Activated CD4-positive, alpha-beta T cell treated with anti-CD3 and anti-CD28 coated beads, Interleukin-2, amount 10 ng/mL, durations not matched to agents 24 days and 14 days (primary cell): Measurements from ENCODE around the gene GABPB1. TPM values are rescaled to one million over a fixed set of nuclear protein-coding genes. Genes with fewer than 3 reads are reported as not detected.
A peak's percentile ranks its signal among the peaks of the same experiment; 100 is the strongest.
"Not testable (repeated sequence)": the region's sequence is repeated elsewhere in the genome, so short reads cannot be mapped to it uniquely, and the experiment has no call there.

Experiments
- DNase-seq: peaks from one replicate; pipeline ENCODE4 v3.0.0; 2022
- H3K27ac Mint-ChIP-seq: one replicate; pipeline ENCODE4 v1.8.0; 2022; ENCODE audit warnings: mild to moderate bottlenecking, mixed read lengths
- H3K27me3 Mint-ChIP-seq: one replicate; pipeline ENCODE4 v1.8.0; 2022; ENCODE audit warnings: mixed read lengths
- H3K36me3 Mint-ChIP-seq: one replicate; pipeline ENCODE4 v1.8.0; 2022; ENCODE audit warnings: low read depth, mild to moderate bottlenecking, mixed read lengths
- H3K4me1 Mint-ChIP-seq: one replicate; pipeline ENCODE4 v1.8.0; 2021; ENCODE audit warnings: mixed read lengths
- H3K4me3 Mint-ChIP-seq: one replicate; pipeline ENCODE4 v1.8.0; 2022; ENCODE audit warnings: mild to moderate bottlenecking, moderate library complexity, mixed read lengths
- H3K9me3 Mint-ChIP-seq: one replicate; pipeline ENCODE4 v1.8.0; 2021; ENCODE audit warnings: mixed read lengths
- intact Hi-C: fragments of 100-400 bp; cut with micrococcal nuclease; formaldehyde crosslinking; loops from one replicate; pipeline ENCODE4 v1.15.1; 2023
- total RNA-seq: library from RNA; stranded (reverse); gene quantifications from 2 replicates; pipeline ENCODE4 v1.2.3, GENCODE V29; 2022

GABPB1 gene
- total RNA-seq = 78.3 and 79.5 TPM in 2 replicates

GRCh38 chr15:50354838-50355618 is at the start of gene GABPB1:
Gene GABPB1, minus strand, starts transcription at chr15:50355198. Its CDS starts 45,400 bp downstream, at chr15:50309798.
- H3K27ac Mint-ChIP-seq = peak within 1 kb of the TSS; percentile 100
- intact Hi-C loops = loop anchor here (1.0 to 10.0 kb wide), 12 partner anchors 24 to 1476 kb away; partner anchors contain the start of genes COPS2, DTWD1, EID1 and FAM227B
- peaks cover 2% of the 10 kb centered on the region for H3K27me3 Mint-ChIP-seq
- H3K4me3 Mint-ChIP-seq = peak within 1 kb of the TSS; percentile 92
- peak; percentile 97 for DNase-seq
- H3K4me1 Mint-ChIP-seq = peaks cover 42% of the 10 kb centered on the region
- no peaks in the 10 kb centered on the region for H3K9me3 Mint-ChIP-seq
- peaks cover 60% of the 10 kb centered on the region for H3K36me3 Mint-ChIP-seq

DNA sequence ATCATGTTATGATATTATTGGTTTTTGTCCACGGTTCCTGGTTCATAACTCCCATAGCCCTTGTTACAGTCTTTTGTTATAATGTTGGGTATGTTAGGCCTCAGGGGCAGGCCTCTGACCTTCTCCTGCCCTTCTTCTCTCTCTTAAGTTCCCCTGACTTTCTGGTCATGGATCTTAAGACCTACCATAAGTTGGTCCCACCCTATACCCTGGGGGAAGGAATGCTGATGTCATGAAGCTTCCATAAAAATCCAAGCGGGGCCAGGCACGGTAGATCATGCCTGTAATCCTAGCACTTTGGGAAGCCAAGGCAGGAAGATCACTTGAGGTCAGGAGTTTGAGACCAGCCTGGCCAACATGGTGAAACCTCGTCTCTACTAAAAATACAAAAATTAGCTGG is 36.6 kb upstream of the GABPB1 start:
- H3K27me3 Mint-ChIP-seq, H3K4me1 Mint-ChIP-seq, H3K36me3 Mint-ChIP-seq, H3K27ac Mint-ChIP-seq, intact Hi-C loops, H3K9me3 Mint-ChIP-seq, DNase-seq, H3K4me3 Mint-ChIP-seq: not testable (repeated sequence)

DNA sequence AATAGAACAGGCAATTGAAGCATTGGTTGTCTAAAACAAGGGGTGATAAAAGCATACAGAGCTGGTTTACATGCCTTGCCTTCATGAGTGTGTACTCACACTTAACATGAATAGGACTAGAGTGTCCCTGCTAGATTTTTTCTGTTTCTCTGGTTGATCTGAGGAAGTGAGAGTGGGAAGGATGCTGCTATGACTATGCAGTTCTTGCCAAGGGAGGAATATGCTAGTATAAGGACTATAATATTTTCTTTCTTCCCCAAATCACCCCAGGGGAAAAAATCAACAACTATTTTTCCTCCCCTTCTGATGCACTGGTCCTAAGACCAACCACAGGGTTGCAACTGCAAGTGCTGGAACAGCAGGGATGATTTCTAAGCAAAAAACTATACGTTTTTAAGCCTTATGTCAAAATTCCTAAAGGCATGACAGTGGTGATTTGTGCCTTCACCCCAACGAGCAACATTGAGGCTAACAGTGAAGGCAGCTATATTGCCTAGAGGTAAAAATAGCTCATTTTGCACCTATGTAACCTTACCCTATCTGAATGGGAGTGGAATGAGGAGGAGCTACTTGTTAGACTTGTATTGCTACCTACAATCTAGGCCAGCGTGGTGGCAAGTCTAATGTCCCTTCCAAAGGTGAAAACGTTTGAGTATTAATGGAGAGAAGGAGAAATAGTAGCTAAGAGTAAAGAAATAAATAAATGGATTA is 35.7 kb upstream of the GABPB1 start:
- intact Hi-C loops = no loop called here
- no peaks in the 10 kb centered on the region for H3K9me3 Mint-ChIP-seq
- no peaks in the 10 kb centered on the region for H3K27me3 Mint-ChIP-seq
- H3K27ac Mint-ChIP-seq = no peak overlapping the region
- H3K36me3 Mint-ChIP-seq = no peaks in the 10 kb centered on the region
- H3K4me3 Mint-ChIP-seq = no peak overlapping the region
- peaks cover 7% of the 10 kb centered on the region for H3K4me1 Mint-ChIP-seq
- DNase-seq = no peak

DNA sequence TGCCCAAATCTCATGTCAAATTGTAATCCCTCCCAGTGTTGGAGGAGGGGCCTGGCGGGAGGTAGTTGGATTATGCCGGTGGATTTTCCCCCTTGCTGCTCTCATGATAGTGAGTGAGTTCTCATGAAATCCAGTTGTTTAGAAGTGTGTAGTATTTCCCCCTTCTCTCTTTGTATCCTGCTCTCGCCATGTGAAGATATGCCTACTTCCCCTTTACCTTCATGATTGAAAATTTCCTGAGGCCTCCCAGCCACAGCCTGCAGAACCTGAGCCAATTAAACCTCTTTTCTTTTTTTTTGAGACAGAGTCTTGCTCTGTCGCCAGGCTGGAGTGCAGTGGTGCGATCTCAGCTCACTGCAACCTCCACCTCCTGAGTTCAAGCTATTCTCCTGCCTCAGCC is 27.4 kb upstream of the GABPB1 start:
- intact Hi-C loops, H3K27me3 Mint-ChIP-seq, H3K9me3 Mint-ChIP-seq, H3K4me3 Mint-ChIP-seq, H3K36me3 Mint-ChIP-seq, DNase-seq, H3K27ac Mint-ChIP-seq: not testable (repeated sequence)
- peaks cover 13% of the 10 kb centered on the region for H3K4me1 Mint-ChIP-seq

- Mint-ChIP-seq H3K36me3 (no peaks in the 10 kb centered on the region), H3K9me3 (no peaks in the 10 kb centered on the region), H3K27ac (no peak overlapping the region), H3K4me3 (no peak overlapping the region), H3K4me1 (peaks cover 13% of the 10 kb centered on the region), H3K27me3 (no peaks in the 10 kb centered on the region)
- DNase-seq = no peak
- intact Hi-C loops = no loop called here
Observed at GRCh38 chr15:50381438-50381837, 26.4 kb upstream of the GABPB1 start.

DNA sequence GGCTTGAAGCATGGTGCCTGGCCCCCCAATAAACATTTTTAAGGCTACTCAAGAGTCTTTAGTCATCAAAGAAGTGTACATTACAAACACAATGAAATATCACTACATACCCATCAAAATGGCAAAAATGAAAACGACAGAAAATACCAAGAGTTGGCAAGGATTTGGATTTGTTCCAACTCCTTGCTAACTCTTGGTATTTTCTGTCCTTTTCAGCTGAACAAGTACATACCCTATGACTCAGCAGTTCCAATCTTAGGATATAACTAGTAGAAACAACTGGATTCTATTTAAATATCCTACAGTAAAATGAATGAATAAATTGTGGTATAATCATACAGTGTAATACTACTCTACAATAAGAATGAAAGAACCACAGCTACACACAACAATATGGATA is 25.1 kb upstream of the GABPB1 start:
- no peak overlapping the region for H3K27ac Mint-ChIP-seq
- no peaks in the 10 kb centered on the region for H3K9me3 Mint-ChIP-seq
- H3K4me1 Mint-ChIP-seq = peaks cover 13% of the 10 kb centered on the region
- H3K36me3 Mint-ChIP-seq = no peaks in the 10 kb centered on the region
- DNase-seq = no peak
- intact Hi-C loops = no loop called here
- H3K27me3 Mint-ChIP-seq = no peaks in the 10 kb centered on the region
- no peak overlapping the region for H3K4me3 Mint-ChIP-seq

- H3K9me3 Mint-ChIP-seq, H3K36me3 Mint-ChIP-seq, H3K27me3 Mint-ChIP-seq, intact Hi-C loops, H3K4me3 Mint-ChIP-seq, H3K27ac Mint-ChIP-seq, DNase-seq: not testable (repeated sequence)
- peaks cover 13% of the 10 kb centered on the region for H3K4me1 Mint-ChIP-seq
Observed at GRCh38 chr15:50379413-50379812, 24.4 kb upstream of the GABPB1 start.

- no peak overlapping the region for H3K4me3 Mint-ChIP-seq
Observed at GRCh38 chr15:50378776-50379175, 23.8 kb upstream of the GABPB1 start.

GRCh38 chr15:50377867-50378751 is 23.1 kb upstream of the GABPB1 start:
- intact Hi-C loops = loop anchor here (1.0 kb wide), 5 partner anchors 22 to 529 kb away; partner anchors contain the start of gene USP8
- no peaks in the 10 kb centered on the region for H3K9me3 Mint-ChIP-seq
- H3K27ac Mint-ChIP-seq = peak overlapping the region; percentile 88
- no peak for DNase-seq
- H3K27me3 Mint-ChIP-seq = no peaks in the 10 kb centered on the region
- H3K4me3 Mint-ChIP-seq = peak overlapping the region; percentile 7
- no peaks in the 10 kb centered on the region for H3K36me3 Mint-ChIP-seq
- peaks cover 13% of the 10 kb centered on the region for H3K4me1 Mint-ChIP-seq

More at GRCh38 chr15:50378776-50379175, 23.8 kb upstream of the GABPB1 start:
- H3K27ac Mint-ChIP-seq = peak overlapping the region; percentile 88
- DNase-seq = no peak
- H3K9me3 Mint-ChIP-seq = no peaks in the 10 kb centered on the region
- no peaks in the 10 kb centered on the region for H3K27me3 Mint-ChIP-seq
- H3K4me1 Mint-ChIP-seq = peaks cover 13% of the 10 kb centered on the region
- intact Hi-C loops = loop anchor here (1.0 kb wide), 5 partner anchors 22 to 529 kb away; partner anchors contain the start of gene USP8
- H3K36me3 Mint-ChIP-seq = no peaks in the 10 kb centered on the region

GRCh38 chr15:50369564-50369963 is 14.6 kb upstream of the GABPB1 start:
- H3K36me3 Mint-ChIP-seq = peaks cover 23% of the 10 kb centered on the region
- H3K4me3 Mint-ChIP-seq, DNase-seq, H3K9me3 Mint-ChIP-seq, H3K4me1 Mint-ChIP-seq, intact Hi-C loops, H3K27me3 Mint-ChIP-seq, H3K27ac Mint-ChIP-seq: not testable (repeated sequence)

- DNase-seq = no peak
- Mint-ChIP-seq H3K4me3 (no peak overlapping the region), H3K36me3 (peaks cover 38% of the 10 kb centered on the region), H3K27ac (peak overlapping the region; percentile 5), H3K9me3 (no peaks in the 10 kb centered on the region), H3K27me3 (no peaks in the 10 kb centered on the region), H3K4me1 (peaks cover 11% of the 10 kb centered on the region)
- intact Hi-C loops = no loop called here
Observed at GRCh38 chr15:50365971-50366370, 11.0 kb upstream of the GABPB1 start.

GRCh38 chr15:50365570-50365969 is 10.6 kb upstream of the GABPB1 start:
- no peak for DNase-seq
- no peaks in the 10 kb centered on the region for H3K27me3 Mint-ChIP-seq
- intact Hi-C loops = no loop called here
- H3K36me3 Mint-ChIP-seq = peaks cover 41% of the 10 kb centered on the region
- peak overlapping the region; percentile 5 for H3K27ac Mint-ChIP-seq
- peaks cover 11% of the 10 kb centered on the region for H3K4me1 Mint-ChIP-seq
- no peaks in the 10 kb centered on the region for H3K9me3 Mint-ChIP-seq
- no peak overlapping the region for H3K4me3 Mint-ChIP-seq

GRCh38 chr15:50363612-50364011 is 8.6 kb upstream of the GABPB1 start:
- intact Hi-C loops = no loop called here
- Mint-ChIP-seq H3K9me3 (no peaks in the 10 kb centered on the region), H3K4me1 (peaks cover 14% of the 10 kb centered on the region), H3K36me3 (peaks cover 48% of the 10 kb centered on the region), H3K27ac (no peak overlapping the region), H3K27me3 (no peaks in the 10 kb centered on the region), H3K4me3 (no peak overlapping the region)
- DNase-seq = no peak
